ENCODE data around the gene TMEM141.
"Not testable (repeated sequence)": the region's sequence is repeated elsewhere in the genome, so short reads cannot be mapped to it uniquely, and the experiment has no call there.

Gene TMEM141

GRCh38 chr9:136792321-136793085, 1.4 kb downstream of the TMEM141 start:
- peak overlapping the region; percentile 94 for H3K4me3 ChIP-seq (ENCODE audit: low read depth, low read length)
- TF ChIP-seq, protein P1, sequence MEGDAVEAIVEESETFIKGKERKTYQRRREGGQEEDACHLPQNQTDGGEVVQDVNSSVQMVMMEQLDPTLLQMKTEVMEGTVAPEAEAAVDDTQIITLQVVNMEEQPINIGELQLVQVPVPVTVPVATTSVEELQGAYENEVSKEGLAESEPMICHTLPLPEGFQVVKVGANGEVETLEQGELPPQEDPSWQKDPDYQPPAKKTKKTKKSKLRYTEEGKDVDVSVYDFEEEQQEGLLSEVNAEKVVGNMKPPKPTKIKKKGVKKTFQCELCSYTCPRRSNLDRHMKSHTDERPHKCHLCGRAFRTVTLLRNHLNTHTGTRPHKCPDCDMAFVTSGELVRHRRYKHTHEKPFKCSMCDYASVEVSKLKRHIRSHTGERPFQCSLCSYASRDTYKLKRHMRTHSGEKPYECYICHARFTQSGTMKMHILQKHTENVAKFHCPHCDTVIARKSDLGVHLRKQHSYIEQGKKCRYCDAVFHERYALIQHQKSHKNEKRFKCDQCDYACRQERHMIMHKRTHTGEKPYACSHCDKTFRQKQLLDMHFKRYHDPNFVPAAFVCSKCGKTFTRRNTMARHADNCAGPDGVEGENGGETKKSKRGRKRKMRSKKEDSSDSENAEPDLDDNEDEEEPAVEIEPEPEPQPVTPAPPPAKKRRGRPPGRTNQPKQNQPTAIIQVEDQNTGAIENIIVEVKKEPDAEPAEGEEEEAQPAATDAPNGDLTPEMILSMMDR (IDR thresholded peaks at IDR 0.05; ENCODE audit: insufficient read depth, low read length, missing control alignments), result no peak
- CTCF ChIA-PET, result interaction anchor here (0.9 to 4.5 kb wide), 14 partner anchors 8 to 243 kb away, joined by 3 to 69 read pairs (median 4); partner anchors contain the start of genes AJM1 and RABL6
- POLR2A ChIA-PET, result no interaction called here
- DNase-seq (ENCODE audit: low read depth, low spot score), result no peak

DNA sequence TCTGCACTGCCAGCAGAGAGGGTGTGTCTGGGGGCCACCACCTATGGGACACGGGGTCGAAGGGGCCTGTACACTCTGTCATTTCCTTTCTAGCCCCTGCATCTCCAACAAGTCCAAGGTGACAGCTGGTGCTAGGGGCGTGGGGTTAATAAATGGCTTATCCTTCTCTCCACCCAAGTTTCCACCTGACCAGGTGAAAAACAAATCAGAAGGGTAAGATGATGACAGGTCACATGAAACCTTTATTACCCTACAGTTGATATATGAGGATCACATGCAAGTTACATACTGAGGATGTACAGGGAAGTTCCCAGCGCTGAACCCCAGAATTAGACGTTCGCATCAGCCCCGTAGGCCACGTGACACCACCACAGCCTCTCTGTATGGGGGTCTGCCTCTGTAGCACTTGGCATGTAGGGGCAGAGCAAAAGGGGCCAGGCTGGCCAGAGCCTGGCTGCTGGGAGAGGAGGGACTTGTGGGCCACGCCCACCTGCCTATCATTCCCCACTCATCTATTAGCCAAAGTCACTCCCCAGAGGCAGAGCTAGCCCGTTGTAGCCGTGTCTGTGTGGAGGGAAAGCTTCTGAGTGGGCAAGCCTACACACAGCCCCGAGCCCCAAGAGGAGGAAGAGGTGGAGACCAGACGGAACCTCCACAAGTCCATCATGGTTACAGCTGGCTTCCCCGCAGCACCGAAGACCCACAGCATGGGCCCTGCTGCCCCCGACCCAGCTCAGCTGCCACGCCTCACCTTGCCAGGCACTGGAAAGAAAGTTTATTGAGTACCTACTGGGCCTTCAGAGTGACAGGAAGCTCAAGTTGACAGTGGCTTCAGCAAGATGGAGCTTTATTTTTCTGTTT, 2.2 kb downstream of the TMEM141 start:
- no peak for DNase-seq (ENCODE audit: low read depth, low spot score)
- TF ChIP-seq, protein P1 (IDR thresholded peaks at IDR 0.05; ENCODE audit: insufficient read depth, low read length, missing control alignments), result no peak
- POLR2A ChIA-PET, result interaction anchor here (1.2 kb wide), 1 partner anchor 65 kb away, joined by 5 read pairs; no protein-coding TSS in a partner anchor
- CTCF ChIA-PET, result interaction anchor here (0.8 to 4.5 kb wide), 16 partner anchors 7 to 242 kb away, joined by 3 to 69 read pairs (median 4); partner anchors contain the start of genes AJM1 and RABL6
- no peak overlapping the region for H3K4me3 ChIP-seq (ENCODE audit: low read depth, low read length)

- no peak overlapping the region for H3K4me3 ChIP-seq (ENCODE audit: low read depth, low read length)
- DNase-seq (ENCODE audit: low read depth, low spot score), result no peak
- ChIA-PET CTCF (interaction anchor here (0.9 to 4.5 kb wide), 9 partner anchors 11 to 241 kb away, joined by 3 to 69 read pairs (median 4); partner anchors contain the start of genes AJM1 and RABL6), POLR2A (interaction anchor here (1.2 kb wide), 1 partner anchor 66 kb away, joined by 5 read pairs; no protein-coding TSS in a partner anchor)
- TF ChIP-seq, protein P1 (IDR thresholded peaks at IDR 0.05; ENCODE audit: insufficient read depth, low read length, missing control alignments), result no peak
These were observed 3.3 kb downstream of the TMEM141 start for GRCh38 chr9:136794281-136794999.

GRCh38 chr9:136795000-136795348, 3.8 kb downstream of the TMEM141 start:
- no peak overlapping the region for H3K4me3 ChIP-seq (ENCODE audit: low read depth, low read length)
- CTCF ChIA-PET, result no interaction called here
- TF ChIP-seq, protein P1 (IDR thresholded peaks at IDR 0.05; ENCODE audit: insufficient read depth, low read length, missing control alignments), result no peak
- POLR2A ChIA-PET, result no interaction called here
- no peak for DNase-seq (ENCODE audit: low read depth, low spot score)

DNA sequence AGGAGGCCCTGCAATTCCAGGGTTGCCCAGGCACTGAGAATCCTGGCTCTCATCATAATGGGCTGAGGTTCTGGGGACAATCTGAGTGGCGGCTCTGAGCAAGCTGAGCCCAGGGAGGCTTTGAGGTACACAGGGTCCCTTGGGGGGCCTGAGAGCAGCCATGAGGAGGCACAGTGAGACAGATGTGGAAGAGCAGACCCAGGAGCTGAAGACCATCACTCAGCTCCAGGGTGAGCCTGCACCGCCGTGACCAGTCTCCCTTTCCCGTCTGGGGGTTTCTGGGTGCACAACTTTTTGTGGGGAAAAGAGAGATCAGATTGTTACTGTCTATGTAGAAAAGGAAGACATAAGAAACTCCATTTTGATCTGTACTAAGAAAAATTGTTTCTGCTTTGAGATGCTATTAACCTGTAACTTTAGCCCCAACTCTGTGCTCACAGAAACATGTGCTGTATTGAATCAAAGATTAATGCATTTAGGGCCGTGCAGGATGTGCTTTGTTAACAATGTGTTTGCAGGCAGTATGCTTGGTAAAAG, 5.2 kb downstream of the TMEM141 start, which contains the start of gene CCDC183:
CCDC183 (plus strand) TSS at position 101 of the 537 bp plus-strand sequence; CDS start at position 161, 60 bp downstream.
- CTCF ChIA-PET, result interaction anchor here (1.2 kb wide), 1 partner anchor 239 kb away, joined by 3 read pairs; no protein-coding TSS in a partner anchor
- TF ChIP-seq, protein P1 (IDR thresholded peaks at IDR 0.05; ENCODE audit: insufficient read depth, low read length, missing control alignments), result no peak
- POLR2A ChIA-PET, result no interaction called here
- no peak within 1 kb of the TSS for H3K4me3 ChIP-seq (ENCODE audit: low read depth, low read length)
- no peak for DNase-seq (ENCODE audit: low read depth, low spot score)

- peak; percentile 19 for DNase-seq (ENCODE audit: low read depth, low spot score)
- CTCF ChIA-PET, result interaction anchor here (1.2 kb wide), 1 partner anchor 238 kb away, joined by 3 read pairs; no protein-coding TSS in a partner anchor
- POLR2A ChIA-PET; H3K4me3 ChIP-seq (ENCODE audit: low read depth, low read length): not testable (repeated sequence)
These were observed 5.7 kb downstream of the TMEM141 start for GRCh38 chr9:136796775-136797347.

All from AG04449 (cell line).